H1 (cell line): ENCODE results near the gene ZSCAN5A.

Source experiments
- EZH2 ChIP-seq: fragments of 200-600 bp; sonication (generic); IDR thresholded peaks from 2 replicates; pipeline ENCODE4 v1.7.1; 2012; ENCODE audit warnings: low read depth, mild to moderate bottlenecking, moderate library complexity, low read length, inconsistent platforms; ENCODE audit not compliant: severe bottlenecking
- KDM1A ChIP-seq: fragments of 200-600, 300-600 bp; sonication (generic); IDR thresholded peaks from 2 replicates; pipeline ENCODE4 v1.7.1; 2016; ENCODE audit warnings: mild to moderate bottlenecking, low read length, borderline replicate concordance
- POLR2AphosphoS5 ChIP-seq: IDR thresholded peaks from 2 replicates; pipeline ENCODE4 v1.6.1; 2011; ENCODE audit warnings: low read depth, low read length
- TF ChIP-seq, protein P1 (sequence below), 3 experiments: IDR thresholded peaks; 1 replicate in 2 of 3; 2 replicates in 1 of 3; pipeline versions ENCODE4 v1.5.1 to v1.6.1; 2011; ENCODE audit warnings: low read length in 3 of 3, mild to moderate bottlenecking in 3 of 3, inconsistent platforms in 2 of 3, low read depth in 1 of 3, moderate library complexity in 1 of 3; ENCODE audit not compliant: insufficient read depth in 1 of 3; ENCODE audit errors: control extremely low read depth in 1 of 3
- TF ChIP-seq, protein P2 (sequence below): IDR thresholded peaks from 2 replicates; pipeline ENCODE4 v1.6.1; 2011; ENCODE audit warnings: low read length, improper control_type of control experiment

DNA sequence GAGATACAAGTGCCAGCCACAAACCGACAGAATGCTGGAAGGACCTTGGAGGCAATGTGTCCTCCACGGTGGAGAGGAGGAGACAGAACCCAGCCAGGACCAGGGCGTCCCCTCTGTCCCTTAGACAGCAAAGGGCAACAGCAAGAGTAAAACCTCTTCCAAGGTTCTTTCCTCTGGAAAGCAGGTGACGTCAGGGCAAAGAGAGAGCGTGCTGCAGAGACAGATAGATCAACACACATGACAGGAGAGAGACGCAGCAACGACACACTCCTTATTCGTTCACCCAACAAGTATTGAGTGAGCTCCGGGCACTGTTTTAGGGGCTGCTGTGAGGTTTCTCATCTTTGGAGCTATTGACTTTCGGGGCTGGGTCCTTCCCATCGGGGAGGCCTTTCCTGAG lies 140.1 kb downstream of the ZSCAN5A start:
- no peak for TF ChIP-seq EZH2
- no peak for TF ChIP-seq POLR2AphosphoS5
- no peak for TF ChIP-seq KDM1A
- TF ChIP-seq, protein P1, sequence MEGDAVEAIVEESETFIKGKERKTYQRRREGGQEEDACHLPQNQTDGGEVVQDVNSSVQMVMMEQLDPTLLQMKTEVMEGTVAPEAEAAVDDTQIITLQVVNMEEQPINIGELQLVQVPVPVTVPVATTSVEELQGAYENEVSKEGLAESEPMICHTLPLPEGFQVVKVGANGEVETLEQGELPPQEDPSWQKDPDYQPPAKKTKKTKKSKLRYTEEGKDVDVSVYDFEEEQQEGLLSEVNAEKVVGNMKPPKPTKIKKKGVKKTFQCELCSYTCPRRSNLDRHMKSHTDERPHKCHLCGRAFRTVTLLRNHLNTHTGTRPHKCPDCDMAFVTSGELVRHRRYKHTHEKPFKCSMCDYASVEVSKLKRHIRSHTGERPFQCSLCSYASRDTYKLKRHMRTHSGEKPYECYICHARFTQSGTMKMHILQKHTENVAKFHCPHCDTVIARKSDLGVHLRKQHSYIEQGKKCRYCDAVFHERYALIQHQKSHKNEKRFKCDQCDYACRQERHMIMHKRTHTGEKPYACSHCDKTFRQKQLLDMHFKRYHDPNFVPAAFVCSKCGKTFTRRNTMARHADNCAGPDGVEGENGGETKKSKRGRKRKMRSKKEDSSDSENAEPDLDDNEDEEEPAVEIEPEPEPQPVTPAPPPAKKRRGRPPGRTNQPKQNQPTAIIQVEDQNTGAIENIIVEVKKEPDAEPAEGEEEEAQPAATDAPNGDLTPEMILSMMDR (IDR thresholded peaks at IDR 0.05; ENCODE audit: control extremely low read depth in 1 of 3, insufficient read depth in 1 of 3, low read depth in 1 of 3, low read length in 3 of 3), result no peak
- TF ChIP-seq, protein P2, sequence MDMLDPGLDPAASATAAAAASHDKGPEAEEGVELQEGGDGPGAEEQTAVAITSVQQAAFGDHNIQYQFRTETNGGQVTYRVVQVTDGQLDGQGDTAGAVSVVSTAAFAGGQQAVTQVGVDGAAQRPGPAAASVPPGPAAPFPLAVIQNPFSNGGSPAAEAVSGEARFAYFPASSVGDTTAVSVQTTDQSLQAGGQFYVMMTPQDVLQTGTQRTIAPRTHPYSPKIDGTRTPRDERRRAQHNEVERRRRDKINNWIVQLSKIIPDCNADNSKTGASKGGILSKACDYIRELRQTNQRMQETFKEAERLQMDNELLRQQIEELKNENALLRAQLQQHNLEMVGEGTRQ, result no peak
